Medulla oblongata (tissue), 1 donor: ENCODE results near the gene FUT3.
"Not testable (repeated sequence)": the region's sequence is repeated elsewhere in the genome, so short reads cannot be mapped to it uniquely, and the experiment has no call there.

Experiments used
- DNase-seq: peaks from one replicate; pipeline ENCODE4 v3.0.0-alpha.2; 2015; ENCODE audit errors: extremely low spot score

The FUT3 gene

DNA sequence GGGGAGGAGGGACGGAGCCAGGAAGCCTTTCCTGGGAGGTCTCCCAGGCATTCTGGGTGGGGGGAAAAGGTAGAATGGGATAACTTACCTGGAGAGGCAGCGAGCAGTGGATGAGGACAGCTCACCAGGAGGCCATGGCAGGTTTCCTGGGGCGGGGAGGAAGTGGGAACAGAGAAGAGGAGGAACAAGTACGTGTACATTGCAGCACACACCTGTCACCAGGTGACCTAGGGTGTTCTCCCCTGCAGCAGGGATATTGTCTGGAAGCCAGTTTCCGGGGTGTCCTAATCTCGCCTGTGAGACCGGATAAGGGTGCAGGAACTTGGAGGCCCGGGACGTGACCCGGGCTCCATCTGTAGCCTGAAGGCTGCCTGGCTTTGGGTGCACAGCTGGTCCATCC lies at the start of gene FUT3:
Gene FUT3, minus strand, starts transcription at position 148 of the 400 bp plus-strand sequence.
- DNase-seq, result no peak

- no peak for DNase-seq
Observed at GRCh38 chr19:5900976-5901375, 49.7 kb upstream of the FUT3 start.

DNA sequence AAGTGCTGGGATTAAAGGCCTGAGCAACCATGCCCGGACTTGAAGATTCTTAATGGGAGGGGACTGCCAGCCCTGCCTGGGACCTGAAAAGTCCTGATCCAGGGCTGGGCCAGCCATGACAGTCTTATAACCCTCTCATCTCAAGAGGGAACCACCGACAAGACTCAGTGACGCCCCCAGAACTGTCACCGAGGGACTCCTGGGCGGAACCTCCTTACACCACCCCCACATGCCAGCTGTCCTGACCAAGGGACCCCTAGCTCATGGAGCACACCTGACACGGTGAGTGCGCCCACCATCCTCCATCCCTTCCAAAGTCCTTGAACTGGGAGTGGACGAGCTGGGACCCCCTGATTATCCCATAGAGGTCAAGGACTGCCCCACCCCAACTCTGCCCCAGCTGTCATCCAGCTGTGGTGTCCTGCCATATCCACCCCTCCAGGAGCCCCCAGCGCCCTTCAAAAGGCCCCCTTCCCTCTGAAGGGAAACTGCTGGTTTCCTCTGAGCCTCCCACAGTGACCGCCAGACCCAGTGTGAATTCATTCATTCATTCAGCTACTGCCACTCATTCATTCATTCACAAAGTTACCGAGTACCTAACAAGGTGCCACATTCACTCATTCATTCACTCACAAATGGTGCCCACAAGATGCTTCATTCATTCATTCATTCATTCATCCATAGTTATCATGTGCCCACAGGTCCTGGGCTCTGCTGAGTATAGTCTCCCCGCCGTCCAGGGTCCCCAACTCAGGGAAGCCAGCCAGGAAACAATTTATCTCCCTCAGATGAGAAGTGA lies 48.7 kb upstream of the FUT3 start:
- no peak for DNase-seq

DNA sequence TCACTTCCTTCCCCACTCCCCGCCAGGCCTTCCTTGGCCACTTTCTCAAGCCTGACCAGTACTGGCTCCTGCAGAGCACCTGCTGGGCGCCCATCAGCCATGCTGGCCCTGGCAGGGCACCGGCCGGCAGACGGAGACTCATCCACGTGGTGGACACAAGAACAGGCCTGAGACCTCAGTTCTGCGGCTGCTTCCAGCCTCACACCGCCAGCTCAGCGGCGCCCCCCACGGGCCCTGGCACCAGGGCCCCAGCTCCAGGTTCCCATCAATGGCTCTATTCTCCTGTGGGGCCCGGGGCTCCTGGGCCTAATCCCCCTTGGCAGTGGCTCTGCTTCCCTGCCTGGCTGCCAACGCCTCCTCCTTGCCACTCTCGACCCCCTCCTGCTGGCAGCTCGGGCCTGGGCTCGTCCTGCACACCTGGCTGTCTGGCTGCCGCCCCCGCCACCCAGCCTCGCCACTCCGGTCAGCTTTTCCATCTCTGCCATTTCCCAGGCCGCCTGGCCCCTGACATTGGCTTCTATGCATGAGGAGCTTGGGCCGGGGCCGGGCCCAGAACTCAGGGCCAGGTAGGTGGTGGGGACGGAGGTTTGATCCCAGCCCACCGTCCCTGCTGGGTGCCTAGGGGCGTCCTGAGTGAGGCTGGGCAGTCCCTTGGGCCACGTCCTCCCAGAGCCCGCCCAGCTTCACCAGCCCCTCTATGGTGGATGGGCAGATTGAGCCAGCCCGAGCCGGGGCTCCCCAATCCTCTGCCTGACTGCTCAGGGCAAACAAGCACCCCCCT lies 46.1 kb upstream of the FUT3 start:
- DNase-seq, result no peak

DNA sequence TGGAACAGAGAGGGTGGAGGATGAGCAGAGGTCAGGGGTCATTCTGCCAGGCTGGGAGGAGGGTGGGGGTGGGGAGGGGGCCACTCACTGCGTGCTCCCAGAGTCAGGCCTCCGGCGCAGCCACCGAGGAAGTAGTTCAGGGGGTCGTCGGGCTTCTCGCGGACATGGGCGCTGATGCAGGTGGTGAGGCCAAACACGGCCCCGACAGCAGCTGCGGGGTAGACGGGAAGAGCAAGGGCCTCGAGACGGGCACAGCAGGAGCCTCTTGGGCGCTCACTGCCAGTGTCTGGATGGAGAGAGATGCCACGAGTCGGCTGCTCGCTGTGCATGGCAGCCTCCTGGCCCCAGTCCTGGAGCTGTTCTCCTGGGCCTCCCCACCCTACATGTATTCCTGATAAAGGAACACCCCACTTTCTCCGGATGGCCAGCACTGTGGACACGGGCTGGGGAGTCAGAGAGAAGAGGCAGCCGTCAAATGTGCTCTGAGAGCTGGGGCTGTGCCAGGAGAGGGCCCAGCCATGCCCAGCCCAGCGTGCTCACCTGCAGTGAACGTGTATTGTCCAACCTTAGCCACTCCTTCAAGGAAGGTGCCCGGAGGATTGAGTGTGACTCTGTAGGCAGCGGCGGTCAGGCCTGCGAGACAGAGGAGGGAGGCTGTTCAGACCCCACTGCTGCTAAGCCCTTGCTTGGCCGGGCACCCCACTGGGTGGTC lies 45.3 kb upstream of the FUT3 start:
- DNase-seq, result no peak

GRCh38 chr19:5895890-5896289 lies 44.6 kb upstream of the FUT3 start:
- DNase-seq, result no peak

DNA sequence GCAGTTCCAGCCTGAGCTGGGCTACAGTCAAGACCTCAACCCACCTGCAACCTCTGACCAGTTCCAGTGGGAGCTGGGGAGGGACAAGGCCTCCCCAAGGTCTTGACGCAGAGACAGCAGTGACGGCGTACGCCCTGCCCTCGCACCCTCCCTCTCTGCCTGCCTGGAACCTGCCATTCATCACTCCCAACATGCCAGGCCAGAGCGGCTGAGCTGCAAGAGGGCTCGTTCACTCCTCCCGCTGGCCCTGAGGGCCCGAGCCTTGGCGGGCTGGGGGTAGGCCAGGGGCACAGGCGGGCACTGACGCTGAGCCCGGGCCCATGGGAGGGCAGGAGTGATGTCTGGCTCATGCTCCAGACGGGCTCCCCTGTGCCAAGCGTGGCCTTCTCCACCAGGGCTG lies 44.2 kb upstream of the FUT3 start:
- DNase-seq, result no peak

GRCh38 chr19:5894704-5895349 lies 43.6 kb upstream of the FUT3 start:
- DNase-seq, result no peak

DNA sequence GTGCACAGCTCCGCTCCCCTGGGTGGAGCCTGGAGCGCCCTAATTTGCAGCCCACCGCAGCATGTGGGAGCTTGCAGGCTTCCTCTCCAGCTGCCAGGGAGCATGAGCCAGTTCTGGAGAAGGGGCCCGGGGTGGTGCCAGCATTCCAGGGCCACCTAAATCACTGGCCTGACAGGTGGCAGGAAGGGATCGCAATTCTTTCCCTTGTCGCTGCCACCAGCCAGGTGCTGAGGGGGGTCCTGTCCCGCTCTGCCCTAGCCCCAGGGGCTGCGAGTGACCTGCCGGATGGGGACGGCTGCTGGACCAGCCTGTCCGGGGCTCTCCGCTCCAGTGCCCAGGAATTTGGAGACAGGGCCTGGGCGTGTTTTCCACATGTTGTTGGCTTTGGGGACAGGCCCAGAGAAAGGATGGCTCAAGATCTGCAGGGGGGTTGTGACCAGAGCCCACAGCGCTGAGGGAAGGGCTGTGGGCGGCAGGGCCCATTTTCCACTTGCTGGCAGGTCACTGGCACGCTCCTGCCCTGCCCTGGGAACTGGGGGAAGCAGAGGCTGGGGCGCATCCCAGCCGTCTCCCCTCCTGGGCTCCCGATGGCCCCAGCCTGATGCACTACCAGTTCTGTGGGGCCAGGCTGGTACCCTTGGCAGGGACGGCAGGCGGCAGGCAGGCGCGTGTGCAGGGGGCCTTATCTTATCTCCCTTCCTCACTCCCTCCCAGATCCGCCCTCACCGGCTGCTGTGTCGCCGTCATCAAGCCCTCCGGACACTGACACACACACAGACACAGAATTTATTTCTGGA lies 42.9 kb upstream of the FUT3 start:
- DNase-seq, result no peak

DNA sequence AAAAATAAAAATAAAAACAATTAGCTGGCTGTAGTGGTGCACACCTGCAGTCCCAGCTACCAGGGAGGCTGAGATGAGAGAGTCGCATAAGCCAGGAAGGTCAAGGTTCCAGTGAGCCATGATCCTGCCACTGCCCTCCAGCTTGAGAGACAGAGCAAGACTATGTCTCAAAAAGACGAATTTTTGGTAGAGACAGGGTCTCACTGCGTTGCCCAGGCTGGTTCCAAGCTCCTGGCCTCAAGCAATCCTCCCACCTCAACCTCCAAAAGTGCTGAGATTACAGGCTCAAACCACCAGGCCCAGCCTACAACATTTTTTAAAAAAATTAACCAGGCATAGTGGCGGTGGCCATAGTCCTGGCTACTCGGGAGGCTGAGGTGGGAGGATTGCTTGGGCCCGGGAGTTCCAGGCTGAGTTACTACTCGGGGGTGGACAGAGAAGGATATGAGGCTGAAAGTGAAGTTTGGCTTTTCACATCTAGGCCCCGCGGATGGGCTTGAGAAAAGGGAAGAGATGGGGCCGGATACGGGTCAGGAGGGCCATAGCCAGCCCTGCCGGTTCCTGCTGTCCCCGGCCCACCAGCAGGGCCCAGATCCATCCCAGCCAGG lies 42.2 kb upstream of the FUT3 start:
- no peak for DNase-seq

DNA sequence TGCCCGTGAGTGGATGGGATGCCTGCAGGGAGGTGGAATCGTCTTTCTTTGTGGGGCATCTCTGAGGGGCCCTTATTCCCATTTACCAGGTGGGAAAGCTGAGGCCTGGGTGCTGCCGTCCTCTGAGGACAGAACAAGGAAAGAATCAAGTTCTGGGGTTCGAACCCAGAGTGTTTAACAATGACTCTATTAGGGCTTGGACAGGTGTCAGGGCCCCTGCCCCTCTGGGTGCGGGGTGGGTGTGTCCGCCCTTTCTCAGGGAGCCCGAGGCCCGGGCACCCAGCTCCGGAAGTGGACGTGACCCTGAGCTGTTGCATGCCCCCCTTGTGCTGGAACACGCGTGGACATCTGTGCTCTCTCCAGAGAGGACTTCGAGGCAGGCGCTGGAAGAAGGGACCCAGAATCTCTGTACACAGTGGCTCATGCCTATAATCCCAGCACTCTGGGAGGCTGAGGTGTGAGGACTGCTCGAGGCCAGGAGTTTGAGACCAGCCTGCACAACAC lies 41.6 kb upstream of the FUT3 start:
- DNase-seq, result no peak

DNA sequence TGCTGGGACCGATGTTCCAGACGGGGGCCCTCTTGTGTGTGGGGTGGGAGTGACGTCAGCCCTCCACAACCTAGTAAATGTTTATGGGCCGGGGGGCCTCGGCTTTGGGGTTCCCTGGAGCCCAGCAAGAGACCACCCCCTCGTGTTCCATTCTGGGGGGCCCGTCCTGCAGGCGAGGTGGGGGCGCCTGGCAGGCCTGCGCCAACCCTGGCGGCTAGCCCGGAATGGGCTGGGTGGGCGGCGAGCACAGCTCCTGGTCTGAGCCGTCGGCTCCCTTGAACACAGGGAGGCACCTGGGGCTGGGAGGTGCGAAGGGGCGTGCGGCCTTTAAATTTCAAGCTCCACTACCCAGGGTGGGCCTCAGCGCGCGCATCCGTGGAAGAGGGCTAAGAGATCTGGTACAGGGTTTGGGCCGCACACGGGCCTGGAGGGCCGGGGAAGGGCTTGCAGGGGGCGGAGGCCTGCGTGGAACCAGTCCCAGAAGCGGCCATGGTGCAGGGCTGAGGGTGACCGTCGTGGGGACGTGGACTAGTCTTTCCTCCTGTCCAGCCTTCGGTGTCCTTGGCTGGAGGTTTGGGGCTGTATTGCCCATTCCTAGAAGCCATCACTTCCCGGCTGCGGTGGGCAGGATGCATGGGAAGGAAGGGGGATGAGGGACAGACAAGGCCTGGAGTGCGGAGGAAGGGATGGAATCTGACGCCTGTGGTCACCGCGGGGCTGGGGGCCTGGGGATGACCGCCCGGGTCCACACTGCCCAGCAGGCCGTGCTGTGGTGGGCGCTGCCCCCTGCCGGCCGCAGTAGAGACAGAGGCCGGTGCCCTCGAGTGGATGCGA lies 40.9 kb upstream of the FUT3 start:
- DNase-seq, result no peak

GRCh38 chr19:5891572-5891937 lies 40.3 kb upstream of the FUT3 start:
- no peak for DNase-seq

- no peak for DNase-seq
Observed at GRCh38 chr19:5890099-5890498, 38.9 kb upstream of the FUT3 start.

- no peak for DNase-seq
Observed at GRCh38 chr19:5889288-5889971, 38.2 kb upstream of the FUT3 start.

- DNase-seq, result not testable (repeated sequence)
Observed at GRCh38 chr19:5884065-5884811, 33.0 kb upstream of the FUT3 start.

DNA sequence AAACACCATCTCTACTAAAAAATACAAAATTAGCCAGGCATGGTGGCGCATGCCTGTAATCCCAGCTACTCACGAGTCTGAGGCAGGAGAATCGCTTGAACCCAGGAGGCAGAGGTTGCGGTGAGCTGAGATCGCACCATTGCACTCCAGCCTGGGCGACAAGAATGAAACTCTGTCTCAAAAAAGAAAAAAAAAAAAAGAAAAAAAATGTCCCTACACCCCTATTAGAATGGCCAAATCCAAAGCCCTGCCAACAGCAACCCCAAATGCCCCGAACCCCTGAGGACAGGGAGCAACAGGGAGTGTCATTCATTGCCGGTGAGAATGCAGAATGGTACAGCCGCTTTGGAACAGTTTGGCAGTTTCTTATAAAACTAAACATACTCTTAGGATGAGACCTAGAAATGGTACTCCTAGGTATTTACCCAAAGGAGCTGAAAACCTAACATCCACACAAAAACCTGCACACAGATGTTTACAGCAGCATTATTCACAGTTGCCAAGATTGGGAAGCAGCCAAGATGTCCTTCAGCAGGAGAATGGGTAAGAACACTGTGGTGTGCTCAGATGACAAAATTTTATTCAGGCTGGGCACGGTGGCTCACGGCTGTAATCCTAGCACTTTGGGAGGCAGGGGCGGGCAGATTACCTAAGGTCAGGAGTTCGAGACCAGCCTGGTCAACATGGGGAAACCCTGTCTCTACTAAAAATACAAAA lies 32.1 kb upstream of the FUT3 start:
- not testable (repeated sequence) for DNase-seq
